Left cardiac atrium (tissue), 4 donors: ENCODE measurements around the gene CNP. TPM values are rescaled to one million over a fixed set of nuclear protein-coding genes. Genes with fewer than 3 reads are reported as not detected.
"Not testable (repeated sequence)": the region's sequence is repeated elsewhere in the genome, so short reads cannot be mapped to it uniquely, and the experiment has no call there.

Source experiments
- ATAC-seq, 2 donors: fragments of 200-7000 bp; cut with Tn5 transposase; one replicate each; pipeline ENCODE4 v1.9.1; 2020; ENCODE audit warnings: mild to moderate bottlenecking in 2 of 2, moderate library complexity in 2 of 2
- DNase-seq: peaks from one replicate; pipeline ENCODE4 v3.0.0-alpha.2; 2020
- intact Hi-C, 2 donors: fragments of 100-400 bp; cut with DNase I; formaldehyde crosslinking; loops; one replicate each; pipeline versions ENCODE4 v1.14.1 to v1.15.1; 2022 to 2023
- total RNA-seq, 2 donors: library from RNA; stranded (reverse); fragmentation: NEBNext Ultra II Directional; extraction: Animal tissue kit (Norgen Biotek cat#: 25700); gene quantifications; one replicate each; pipeline ENCODE4 v1.2.1, GENCODE V29; 2021
- donor health status: DM: no; HTN: yes; CAD: no.
- donor health status: DM: no; HTN: yes; CAD: no; lungs with severe emphysema.
- donor health status: DM: yes; HTN: yes; CAD: no.
- donor health status: Dilated cardiomyopathy.

Gene CNP
- total RNA-seq, 2 donors from 2014 or later: 40.3 to 43.7 TPM

DNA sequence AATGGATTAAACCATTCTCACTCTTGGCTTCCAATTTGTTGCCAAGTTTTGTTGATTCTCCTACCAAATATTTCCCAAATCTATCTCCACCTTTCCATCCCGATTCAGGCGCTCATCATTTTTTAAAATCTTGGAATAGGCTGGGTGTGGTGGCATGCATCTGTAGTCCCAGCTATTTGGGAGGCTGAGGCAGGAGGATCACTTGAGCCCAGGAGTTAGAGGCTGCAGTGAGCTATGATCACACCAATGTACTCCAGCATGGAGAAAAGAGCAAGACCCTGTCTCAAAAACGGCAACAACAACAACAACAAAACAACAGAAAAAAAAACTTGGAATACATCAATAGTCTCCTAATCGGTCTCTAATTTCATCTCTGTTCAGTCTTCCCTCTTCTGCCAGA lies 52.4 kb downstream of the CNP start:
- no peak for DNase-seq
- ATAC-seq: no peak
- intact Hi-C loops: loop anchor here in 1 of 2 donors (5.0 kb wide), 1 partner anchor 52 kb away; the partner anchor contains the start of gene CNP

DNA sequence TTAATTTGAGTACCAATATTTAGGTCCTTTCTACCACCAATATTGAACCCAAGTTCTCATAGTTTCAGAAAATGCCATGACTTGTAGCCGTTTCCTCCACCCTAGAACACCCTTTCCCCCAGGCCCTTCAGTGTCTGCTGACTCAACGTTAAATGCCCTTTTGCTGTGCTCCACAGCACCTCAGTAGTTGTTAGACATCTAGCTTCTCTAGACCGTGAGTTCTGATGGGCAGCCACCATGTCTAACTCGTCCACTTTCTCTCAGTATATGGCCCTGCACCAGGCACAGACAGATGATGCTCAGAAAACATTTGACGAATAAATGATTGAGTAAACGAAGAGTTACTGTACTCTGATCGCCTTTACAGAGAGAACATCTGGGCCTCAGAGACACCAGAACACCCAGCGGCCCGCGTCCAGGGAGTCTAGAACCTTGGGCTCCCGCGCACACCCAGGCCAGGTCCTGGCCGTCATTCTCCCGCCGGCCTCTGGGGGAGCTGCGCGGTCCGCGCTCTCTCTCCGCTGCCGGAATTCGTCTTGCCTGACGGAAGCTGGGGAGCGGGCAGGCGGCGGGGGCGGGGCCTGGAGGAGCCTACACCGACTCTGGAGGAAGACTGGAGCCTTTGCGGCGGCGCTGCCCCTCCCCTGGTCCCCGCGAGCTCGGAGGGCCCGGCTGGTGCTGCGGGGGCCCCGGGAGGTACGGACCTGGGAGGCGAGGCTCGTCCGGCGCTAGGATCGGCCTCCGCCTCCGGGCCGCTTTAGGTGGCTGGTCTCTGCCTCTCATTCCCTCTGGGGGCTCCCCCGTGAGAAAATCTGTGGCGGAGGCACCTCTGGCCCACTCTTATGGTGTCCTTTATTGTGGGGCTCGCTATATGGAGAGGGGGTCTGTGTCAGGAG lies 53.2 kb downstream of the CNP start, which contains the start of gene NKIRAS2:
TSS of gene NKIRAS2 (plus strand) at position 582 of the 896 bp plus-strand sequence. CDS start 1,488 bp downstream, outside the sequence.
- intact Hi-C loops: loop anchor here (5.0 to 10.0 kb wide), 2 partner anchors 52 to 55 kb away; partner anchors contain the start of gene CNP (in 2 of the 2)
- peak; percentile 78 to 80 for ATAC-seq
- DNase-seq: peak; percentile 96

DNA sequence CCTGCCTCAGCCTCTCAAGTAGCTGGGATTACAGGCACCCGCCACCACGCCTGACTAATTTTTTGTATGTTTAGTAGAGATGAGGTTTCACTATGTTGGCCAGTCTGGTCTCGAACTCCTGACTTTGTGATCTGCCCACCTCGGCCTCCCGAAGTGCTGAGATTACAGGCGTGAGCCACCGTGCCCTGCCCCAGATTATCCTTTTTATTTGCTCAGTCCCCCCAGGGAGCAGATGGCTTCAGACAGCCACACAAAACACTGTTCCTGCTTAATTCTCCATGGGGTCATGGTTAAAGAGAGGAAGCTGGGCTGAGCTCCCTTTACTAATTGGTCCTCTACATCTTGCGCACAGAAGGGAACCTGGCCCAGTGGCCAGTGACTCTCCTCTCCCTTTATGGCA lies 54.2 kb downstream of the CNP start:
- not testable (repeated sequence) for ATAC-seq, DNase-seq
- intact Hi-C loops: loop anchor here in 1 of 2 donors (10.0 kb wide), 1 partner anchor 56 kb away; the partner anchor contains the start of gene CNP

DNA sequence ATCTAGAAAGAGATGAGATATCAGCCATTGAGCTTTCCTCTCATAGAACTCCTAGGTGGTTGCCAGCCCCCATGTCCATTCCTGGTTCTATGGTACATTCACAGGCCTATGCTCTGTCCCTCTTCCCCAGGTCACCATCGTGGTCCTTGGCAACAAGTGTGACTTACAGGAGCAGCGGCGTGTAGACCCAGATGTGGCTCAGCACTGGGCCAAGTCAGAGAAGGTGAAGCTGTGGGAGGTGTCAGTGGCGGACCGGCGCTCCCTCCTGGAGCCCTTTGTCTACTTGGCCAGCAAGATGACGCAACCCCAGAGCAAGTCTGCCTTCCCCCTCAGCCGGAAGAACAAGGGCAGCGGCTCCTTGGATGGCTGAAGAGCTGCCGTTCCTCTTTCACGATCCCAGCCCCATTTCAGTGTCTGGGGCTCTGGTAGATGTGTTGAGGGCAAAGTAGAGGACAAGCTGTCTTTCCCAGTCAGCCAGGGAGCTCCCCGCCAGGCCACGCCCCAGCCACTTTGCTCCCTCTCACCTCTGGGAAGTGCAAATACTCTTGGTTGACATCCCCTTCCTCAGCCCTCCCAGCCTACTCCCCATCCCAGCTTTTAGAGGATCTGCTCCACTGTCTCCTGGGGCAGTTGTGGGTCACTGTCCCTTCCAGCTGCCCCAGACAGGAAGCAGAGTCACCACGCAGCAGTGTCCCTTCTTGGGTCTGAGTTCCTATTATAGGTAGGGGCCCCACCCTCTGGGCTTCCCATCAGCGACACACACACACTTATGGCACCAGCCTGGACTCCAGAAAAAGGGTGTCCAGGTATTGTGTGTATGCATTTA lies 57.1 kb downstream of the CNP start:
- peak; percentile 48 for DNase-seq
- intact Hi-C loops: loop anchor here in 1 of 2 donors (10.0 kb wide), 1 partner anchor 59 kb away; the partner anchor contains the start of gene CNP
- ATAC-seq: peak in 1 of 2 donors; percentile 2

DNA sequence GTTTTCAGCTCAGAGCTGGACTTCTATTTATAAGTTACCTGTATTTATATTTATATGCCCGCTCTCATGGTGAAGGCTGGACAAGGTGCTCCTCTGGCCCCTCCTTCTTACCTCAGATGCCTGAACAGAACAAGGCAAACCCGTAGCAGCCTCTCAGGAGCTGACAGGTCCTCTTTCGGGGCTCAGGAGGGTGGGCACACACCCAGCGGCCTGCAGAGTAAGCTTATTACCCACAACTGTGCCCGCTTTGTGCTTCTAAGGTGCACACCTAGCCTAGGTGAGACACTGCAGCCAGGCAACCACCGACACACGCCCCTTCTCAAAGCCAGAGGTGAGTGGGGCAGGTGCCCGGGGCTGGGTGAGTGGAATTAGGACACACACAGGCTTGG lies 58.6 kb downstream of the CNP start:
- intact Hi-C loops: loop anchor here (1.0 to 10.0 kb wide), 6 partner anchors 37 to 92 kb away; partner anchors contain the start of genes CNP (in 1 of the 2) and ZNF385C (in 1 of the 2)
- ATAC-seq (no peak), DNase-seq (no peak)

DNA sequence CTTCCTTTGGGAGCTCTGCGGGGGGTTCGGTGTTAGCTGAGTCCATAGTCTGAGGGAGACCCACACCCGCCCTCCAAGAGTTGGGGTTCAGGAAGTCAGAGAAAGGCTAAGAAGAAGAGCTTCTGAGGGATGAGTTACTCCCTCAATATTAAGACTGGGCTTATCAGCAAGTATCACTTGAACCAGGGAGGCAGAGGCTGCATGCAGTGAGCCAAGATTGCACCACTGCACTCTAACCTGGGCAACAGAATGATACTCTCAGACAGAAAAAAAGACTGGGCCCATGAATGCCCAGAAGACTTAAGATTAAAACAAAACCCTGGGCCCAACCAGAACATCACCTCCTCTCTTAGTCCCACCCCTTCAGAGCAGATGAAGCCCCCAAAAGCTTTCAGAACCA lies 59.3 kb downstream of the CNP start:
- intact Hi-C loops: loop anchor here (1.0 to 10.0 kb wide), 6 partner anchors 36 to 91 kb away; partner anchors contain the start of genes CNP (in 1 of the 2) and ZNF385C (in 1 of the 2)
- ATAC-seq (no peak), DNase-seq (no peak)

DNA sequence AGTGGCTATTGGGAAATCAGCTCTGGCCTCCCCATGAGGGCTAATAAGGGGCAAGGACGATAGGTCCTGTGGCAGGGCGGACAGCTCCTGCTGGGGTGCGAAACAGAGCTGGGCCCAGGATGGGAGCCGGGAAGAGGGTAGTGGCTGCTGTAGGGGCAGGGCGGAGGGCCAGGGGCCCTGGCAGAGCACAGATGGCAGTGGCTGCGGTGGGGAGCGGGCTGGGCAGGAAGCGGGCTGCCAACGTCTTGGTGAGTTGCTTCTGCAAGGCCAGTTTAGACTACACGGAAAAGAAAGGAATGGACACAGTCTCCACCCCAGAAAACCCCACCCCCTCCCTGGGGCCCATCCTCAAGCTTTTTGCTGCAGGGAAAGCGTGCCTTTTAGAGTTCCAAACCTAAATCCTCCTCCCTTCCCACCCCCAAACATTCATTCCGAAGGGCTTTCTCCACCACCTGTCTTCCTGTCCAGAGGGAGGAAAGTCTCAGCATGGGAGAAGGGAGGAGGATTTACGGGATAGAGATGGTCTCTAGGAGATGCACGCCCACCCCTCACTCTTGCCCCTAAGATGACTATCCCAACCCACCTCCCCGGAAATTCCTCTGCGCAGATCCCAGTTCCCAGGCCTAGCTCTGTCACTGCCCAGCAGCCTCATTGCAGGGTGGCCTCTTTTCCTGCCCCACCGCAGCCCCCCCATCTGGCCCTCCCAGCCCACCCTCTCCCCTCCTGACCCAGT lies 60.4 kb downstream of the CNP start:
- no peak for ATAC-seq
- intact Hi-C loops: loop anchor here (5.0 to 10.0 kb wide), 5 partner anchors 35 to 90 kb away; partner anchors contain the start of genes CNP (in 1 of the 2) and ZNF385C (in 1 of the 2)

More for the DNA sequence above, 60.4 kb downstream of the CNP start:
- no peak for DNase-seq

Other genes starting within 250 kb of the CNP start
- not detected for gene HAP1, start 232.2 kb upstream of the CNP start, total RNA-seq
- gene JUP, start 180.1 kb upstream of the CNP start, total RNA-seq: 100 to 1,000 TPM; 117 to 139 TPM
- gene P3H4, start 154.8 kb upstream of the CNP start, total RNA-seq: 10 to 100 TPM; 12.0 to 13.8 TPM
- gene FKBP10, start 153.8 kb upstream of the CNP start, total RNA-seq: 10 to 100 TPM; 33.0 to 47.3 TPM
- 10 to 100 TPM; 27.8 to 42.1 TPM for gene NT5C3B, start 130.6 kb upstream of the CNP start, total RNA-seq
- under 1 TPM; 0.18 to 0.32 TPM for gene KLHL10, start 129.0 kb upstream of the CNP start, total RNA-seq
- 1 to 10 TPM; 4.7 to 6.1 TPM for gene KLHL11, start 101.4 kb upstream of the CNP start, total RNA-seq
- gene ACLY, start 47.8 kb upstream of the CNP start, total RNA-seq: 10 to 100 TPM; 58.7 to 72.2 TPM
- 1 to 10 TPM; 1.0 to 1.3 TPM for gene ODAD4, start 36.2 kb upstream of the CNP start, total RNA-seq
- gene DNAJC7, start 50.6 kb downstream of the CNP start, total RNA-seq: 10 to 100 TPM; 57.5 to 73.9 TPM
- 10 to 100 TPM; 35.3 to 45.9 TPM for gene NKIRAS2, start 53.3 kb downstream of the CNP start, total RNA-seq
- under 1 TPM; 0.68 to 0.94 TPM for gene C17orf113, start 83.8 kb downstream of the CNP start, total RNA-seq
- under 1 TPM; 0.13 to 0.27 TPM for gene ZNF385C, start 131.7 kb downstream of the CNP start, total RNA-seq
- gene DHX58, start 145.9 kb downstream of the CNP start, total RNA-seq: 1 to 10 TPM; 6.4 to 6.7 TPM
- gene KAT2A, start 154.6 kb downstream of the CNP start, total RNA-seq: 10 to 100 TPM; 19.8 to 23.4 TPM
- gene HSPB9, start 156.0 kb downstream of the CNP start, total RNA-seq: under 1 TPM in 1 of 2 donors, not detected in 1; 0.24 TPM
- 10 to 100 TPM; 68.2 to 72.6 TPM for gene RAB5C, start 188.2 kb downstream of the CNP start, total RNA-seq
- gene KCNH4, start 214.3 kb downstream of the CNP start, total RNA-seq: under 1 TPM; 0.18 to 0.21 TPM
- not detected for gene HCRT, start 218.7 kb downstream of the CNP start, total RNA-seq
- 10 to 100 TPM; 10.4 to 11.7 TPM for gene GHDC, start 227.7 kb downstream of the CNP start, total RNA-seq